Calu3 (cell line): Measurements from ENCODE around the gene HMBS. TPM values are rescaled to one million over a fixed set of nuclear protein-coding genes. Genes with fewer than 3 reads are reported as not detected.

Source experiments
- BruUV-seq: library from RNA; stranded (reverse); fragments of 400-500 nt; replicated peaks from 2 replicates; lab custom pipeline; 2021; lab: Mats Ljungman, UMichigan
- CTCF ChIA-PET: fragments of 300-600 bp; sonication (Branson Sonifier 250); formaldehyde crosslinking; loops from one replicate; lab custom pipeline; 2022; ENCODE audit warnings: antibody characterized with exemption; lab: Charles Lee
- DNase-seq: peaks from one replicate; pipeline ENCODE4 v3.0.0; 2022
- H3K27ac Mint-ChIP-seq: one replicate; pipeline ENCODE4 v1.8.0; 2022; ENCODE audit warnings: mixed read lengths; ENCODE audit not compliant: unreplicated experiment
- H3K27me3 Mint-ChIP-seq: one replicate; pipeline ENCODE4 v1.8.0; 2022; ENCODE audit warnings: mixed read lengths; ENCODE audit not compliant: unreplicated experiment
- H3K36me3 Mint-ChIP-seq: one replicate; pipeline ENCODE4 v1.8.0; 2022; ENCODE audit warnings: mild to moderate bottlenecking, moderate library complexity, mixed read lengths; ENCODE audit not compliant: insufficient read depth, unreplicated experiment
- H3K4me1 Mint-ChIP-seq: one replicate; pipeline ENCODE4 v1.8.0; 2022; ENCODE audit warnings: mild to moderate bottlenecking, low read depth, mixed read lengths; ENCODE audit not compliant: unreplicated experiment
- H3K4me3 Mint-ChIP-seq: one replicate; pipeline ENCODE4 v1.8.0; 2022; ENCODE audit warnings: mild to moderate bottlenecking, low read depth, moderate library complexity, mixed read lengths; ENCODE audit not compliant: unreplicated experiment
- H3K9me3 Mint-ChIP-seq: one replicate; pipeline ENCODE4 v1.8.0; 2022; ENCODE audit warnings: low read depth, mixed read lengths; ENCODE audit not compliant: unreplicated experiment
- CTCF ChIP-seq: fragments of 200-600 bp; IDR thresholded peaks from one replicate; pipeline ENCODE4 v1.8.0; 2022; ENCODE audit warnings: antibody characterized with exemption; ENCODE audit not compliant: unreplicated experiment
- intact Hi-C: fragments of 100-400 bp; cut with micrococcal nuclease; formaldehyde crosslinking; loops from one replicate; pipeline ENCODE4 v1.10.0; 2022; ENCODE audit not compliant: unreplicated experiment
- total RNA-seq: library from RNA; stranded (reverse); gene quantifications from 2 replicates; pipeline ENCODE4 v1.2.3, GENCODE V29; 2022

HMBS gene
- total RNA-seq, 1 experiment from 2014 or later: 35.2 TPM

- DNase-seq: no peak
- CTCF ChIA-PET: interaction anchor here (0.5 kb wide), 1 partner anchor 25 kb away, joined by 3 read pairs; no protein-coding TSS in a partner anchor
- Mint-ChIP-seq H3K27me3 (no peaks in the 10 kb centered on the region), H3K9me3 (no peaks in the 10 kb centered on the region), H3K4me1 (no peaks in the 10 kb centered on the region), H3K4me3 (no peak overlapping the region), H3K36me3 (peaks cover 41% of the 10 kb centered on the region), H3K27ac (no peak overlapping the region)
- intact Hi-C loops: no loop called here
- no peak for TF ChIP-seq CTCF
- BruUV-seq: no TSS peak
Measured at GRCh38 chr11:119091178-119091577, 6.5 kb downstream of the HMBS start.

GRCh38 chr11:119091966-119092879, 7.5 kb downstream of the HMBS start:
- no peaks in the 10 kb centered on the region for H3K4me1 Mint-ChIP-seq
- H3K27ac Mint-ChIP-seq: no peak overlapping the region
- TF ChIP-seq CTCF: no peak
- no peaks in the 10 kb centered on the region for H3K9me3 Mint-ChIP-seq
- H3K4me3 Mint-ChIP-seq: peak overlapping the region; percentile 91
- intact Hi-C loops: no loop called here
- no TSS peak for BruUV-seq
- CTCF ChIA-PET: no interaction called here
- no peaks in the 10 kb centered on the region for H3K27me3 Mint-ChIP-seq
- no peak for DNase-seq
- peaks cover 43% of the 10 kb centered on the region for H3K36me3 Mint-ChIP-seq

- H3K4me1 Mint-ChIP-seq: no peaks in the 10 kb centered on the region
- peak overlapping the region; percentile 93 for H3K27ac Mint-ChIP-seq
- BruUV-seq: no TSS peak
- H3K27me3 Mint-ChIP-seq: no peaks in the 10 kb centered on the region
- DNase-seq: no peak
- H3K36me3 Mint-ChIP-seq: peaks cover 48% of the 10 kb centered on the region
- no peak for TF ChIP-seq CTCF
- CTCF ChIA-PET: no interaction called here
- H3K9me3 Mint-ChIP-seq: no peaks in the 10 kb centered on the region
- H3K4me3 Mint-ChIP-seq: peak overlapping the region; percentile 91
- intact Hi-C loops: no loop called here
Measured at GRCh38 chr11:119092880-119093842, 8.5 kb downstream of the HMBS start.
